Endothelial cell of umbilical vein (primary cell): ENCODE results near the gene CARD11. TPM values are rescaled to one million over a fixed set of nuclear protein-coding genes. Genes with fewer than 3 reads are reported as not detected.

Experiments
- BruUV-seq: library from RNA; stranded (reverse); fragments of 400-500 nt; replicated peaks from 2 replicates; lab custom pipeline; 2021; lab: Mats Ljungman, UMichigan
- CTCF ChIA-PET: fragments of 300-600, 350-600 bp; sonication (Branson Sonifier 250); formaldehyde crosslinking; loops from one replicate; lab custom pipeline; 2021; ENCODE audit warnings: antibody characterized with exemption, inconsistent platforms; lab: Charles Lee
- POLR2A ChIA-PET: fragments of 300-600, 350-600 bp; sonication (Branson Sonifier 250); formaldehyde crosslinking; loops from one replicate; lab custom pipeline; 2021; ENCODE audit warnings: antibody characterized with exemption, inconsistent platforms; lab: Charles Lee
- DNase-seq: peaks from one replicate; pipeline ENCODE4 v3.0.0-alpha.2; 2011; ENCODE audit warnings: low read depth, low spot score
- FAIRE-seq: peaks from 2 replicates; lab custom pipeline; 2011; peaks lifted over from hg19 to GRCh38; lab: Jason Lieb, UNC
- H2AFZ ChIP-seq: 2 replicates; pipeline ENCODE4 v1.6.0; 2012; ENCODE audit warnings: low read depth, low read length, control low read depth, inconsistent platforms
- H3K27ac ChIP-seq: 2 replicates; pipeline ENCODE4 v1.5.1; 2011; ENCODE audit warnings: low read depth, mild to moderate bottlenecking, control low read depth, low read length, moderate library complexity; ENCODE audit not compliant: insufficient read depth
- H3K27me3 ChIP-seq, 2 experiments: 2 replicates each; pipeline versions ENCODE4 v1.6.0 to v1.6.1; 2011; ENCODE audit warnings: low read length in 2 of 2, mixed read lengths in 1 of 2; ENCODE audit not compliant: control insufficient read depth in 2 of 2, insufficient read depth in 2 of 2
- H3K36me3 ChIP-seq, 2 experiments: 2 replicates in 1 of 2; 3 replicates in 1 of 2; pipeline ENCODE4 v1.5.1; 2011; ENCODE audit warnings: low read length in 2 of 2, mild to moderate bottlenecking in 1 of 2, moderate library complexity in 1 of 2; ENCODE audit not compliant: control insufficient read depth in 2 of 2, insufficient read depth in 2 of 2; ENCODE audit errors: extremely low read depth in 1 of 2
- H3K4me1 ChIP-seq: 3 replicates; pipeline ENCODE4 v1.5.1; 2011; ENCODE audit warnings: mild to moderate bottlenecking, low read length; ENCODE audit not compliant: control insufficient read depth, insufficient read depth; ENCODE audit errors: extremely low read depth
- H3K4me2 ChIP-seq: 2 replicates; pipeline ENCODE4 v1.6.1; 2011; ENCODE audit warnings: low read length, control low read depth, mixed read lengths; ENCODE audit not compliant: insufficient read depth
- H3K4me3 ChIP-seq, 3 experiments: fragments of 200-600 bp in 1 of 3; sonication (generic), shearing (Covaris generic) in 1 of 3; replicated peaks in 1 of 3; 2 replicates each; pipeline ENCODE4 v1.5.1; 2011 to 2016; ENCODE audit warnings: control low read depth in 3 of 3, low read length in 3 of 3, mild to moderate bottlenecking in 2 of 3, inconsistent platforms in 1 of 3, low read depth in 1 of 3, moderate library complexity in 1 of 3; ENCODE audit not compliant: insufficient read depth in 1 of 3
- H3K79me2 ChIP-seq: 2 replicates; pipeline ENCODE4 v1.6.0; 2012; ENCODE audit warnings: low read length, inconsistent platforms; ENCODE audit not compliant: control insufficient read depth, insufficient read depth
- H3K9ac ChIP-seq: replicated peaks from 2 replicates; pipeline ENCODE3; 2011; ENCODE audit warnings: low read length, control low read depth; ENCODE audit not compliant: insufficient read depth; ENCODE audit errors: extremely low read depth
- H3K9me1 ChIP-seq: replicated peaks from 3 replicates; pipeline ENCODE4 v1.6.0; 2011; ENCODE audit warnings: mild to moderate bottlenecking, low read length; ENCODE audit not compliant: control insufficient read depth, insufficient read depth; ENCODE audit errors: extremely low read depth
- H3K9me3 ChIP-seq: replicated peaks from 2 replicates; pipeline ENCODE4 v1.5.1; 2012; ENCODE audit warnings: low read length, inconsistent platforms; ENCODE audit not compliant: control insufficient read depth, insufficient read depth
- H4K20me1 ChIP-seq: replicated peaks from 2 replicates; pipeline ENCODE3; 2011; ENCODE audit warnings: mild to moderate bottlenecking, low read length; ENCODE audit not compliant: control insufficient read depth, insufficient read depth; ENCODE audit errors: extremely low read depth
- CTCF ChIP-seq, 2 donors: IDR thresholded peaks; 1 replicate in 1 of 2; 2 replicates in 1 of 2; pipeline ENCODE4 v1.5.1; 2011; ENCODE audit warnings: low read length in 2 of 2, mild to moderate bottlenecking in 2 of 2, moderate library complexity in 2 of 2, control low read depth in 1 of 2, inconsistent platforms in 1 of 2, low read depth in 1 of 2; ENCODE audit not compliant: insufficient read depth in 1 of 2; ENCODE audit errors: extremely low read depth in 1 of 2
- EZH2 ChIP-seq: IDR thresholded peaks from 2 replicates; pipeline ENCODE4 v1.6.1; 2012; ENCODE audit warnings: borderline replicate concordance, low read depth, mild to moderate bottlenecking, moderate library complexity, low read length, inconsistent platforms; ENCODE audit not compliant: severe bottlenecking
- FOS ChIP-seq: IDR thresholded peaks from 2 replicates; pipeline ENCODE4 v1.6.1; 2011; ENCODE audit warnings: mild to moderate bottlenecking, low read length, moderate library complexity, borderline replicate concordance; ENCODE audit not compliant: insufficient read depth
- GATA2 ChIP-seq: IDR thresholded peaks from 2 replicates; pipeline ENCODE4 v1.7.0; 2011; ENCODE audit warnings: low read depth, mild to moderate bottlenecking, moderate library complexity, mixed read lengths, low read length; ENCODE audit not compliant: insufficient read length, insufficient read depth
- JUN ChIP-seq: IDR thresholded peaks from 2 replicates; pipeline ENCODE4 v1.6.1; 2011; ENCODE audit warnings: borderline replicate concordance, low read depth; ENCODE audit not compliant: insufficient read length, insufficient read depth
- MAX ChIP-seq: IDR thresholded peaks from 2 replicates; pipeline ENCODE4 v1.6.1; 2011; ENCODE audit not compliant: insufficient read depth, insufficient read length
- MYC ChIP-seq: IDR thresholded peaks from one replicate; pipeline ENCODE4 v1.6.1; 2011; ENCODE audit warnings: mild to moderate bottlenecking, low read depth, low read length
- POLR2A ChIP-seq: IDR thresholded peaks from 2 replicates; pipeline ENCODE4 v1.6.1; 2012; ENCODE audit warnings: low read depth, mild to moderate bottlenecking, control low read depth, low read length
- POLR2AphosphoS5 ChIP-seq: IDR thresholded peaks from 2 replicates; pipeline ENCODE4 v1.6.1; 2012; ENCODE audit warnings: low read depth, mild to moderate bottlenecking, control low read depth, low read length, moderate library complexity; ENCODE audit not compliant: insufficient read depth
- dilution Hi-C: fragments of 300-500 bp; cut with MboI; formaldehyde crosslinking; loops from one replicate; pipeline ENCODE4 v1.15.0; 2019; ENCODE audit warnings: low sequenced_read_pairs; ENCODE audit not compliant: extremely low pct_ligation_motif_present
- intact Hi-C: fragments of 100-400 bp; cut with micrococcal nuclease; formaldehyde crosslinking; loops from one replicate; pipeline ENCODE4 v1.10.0; 2022
- polyA plus RNA-seq, 4 experiments: library from polyadenylated mRNA; depleted of rRNA in 3 of 4; stranded (reverse) in 3 of 4; unstranded in 1 of 4; fragments of >200 nt; gene quantifications; 2 replicates each; pipeline versions ENCODE4 v1.2.1 to v1.2.3, GENCODE V29; 2011 to 2012; ENCODE audit warnings: missing spikeins in 1 of 4
- total RNA-seq: library from RNA; stranded (reverse); gene quantifications from 2 replicates; pipeline ENCODE4 v1.2.3, GENCODE V29; 2021

Gene CARD11
- total and polyA plus RNA-seq, 2 donors (not counting 3 experiments of a cell fraction or from before 2014, with no cell fraction given) = 20.4 to 41.8 TPM

- Histone ChIP-seq H3K9ac (no peak overlapping the region), H3K4me2 (no peak overlapping the region), H3K27me3 (peaks cover 1 to 2% of the 10 kb centered on the region in 2 experiments), H4K20me1 (no peaks in the 10 kb centered on the region), H3K27ac (no peak overlapping the region), H3K4me3 (no peak overlapping the region), H3K4me1 (no peaks in the 10 kb centered on the region), H3K9me3 (no peaks in the 10 kb centered on the region), H3K36me3 (no peaks in the 10 kb centered on the region), H3K9me1 (no peaks in the 10 kb centered on the region), H2AFZ (no peak overlapping the region), H3K79me2 (no peaks in the 10 kb centered on the region)
- intact Hi-C loops (no loop called here), dilution Hi-C loops (no loop called here)
- BruUV-seq = no TSS peak
- peak; percentile 3 for DNase-seq
- POLR2A ChIA-PET = no interaction called here
- peak; percentile 47 to 50 for TF ChIP-seq CTCF (IDR thresholded peaks at IDR 0.05; ENCODE audit: extremely low read depth in 1 of 2, insufficient read depth in 1 of 2, low read depth in 1 of 2, low read length in 2 of 2)
- no peak for TF ChIP-seq POLR2A
- CTCF ChIA-PET = interaction anchor here (1.6 to 2.0 kb wide), 3 partner anchors 9 to 111 kb away, joined by 3 to 6 read pairs (median 4); no protein-coding TSS in a partner anchor
- no peak for FAIRE-seq
These were observed 45.8 kb upstream of the CARD11 start for GRCh38 chr7:3089493-3089892.

- Histone ChIP-seq H4K20me1 (no peaks in the 10 kb centered on the region), H3K4me2 (no peak overlapping the region), H2AFZ (no peak overlapping the region), H3K9ac (no peak overlapping the region), H3K9me1 (no peaks in the 10 kb centered on the region), H3K9me3 (no peaks in the 10 kb centered on the region), H3K27ac (no peak overlapping the region), H3K36me3 (no peaks in the 10 kb centered on the region), H3K4me3 (no peak overlapping the region), H3K4me1 (no peaks in the 10 kb centered on the region), H3K27me3 (peaks cover 1 to 2% of the 10 kb centered on the region in 2 experiments), H3K79me2 (no peaks in the 10 kb centered on the region)
- dilution Hi-C loops (no loop called here), intact Hi-C loops (no loop called here)
- BruUV-seq = no TSS peak
- no peak for DNase-seq
- FAIRE-seq = no peak
- CTCF ChIA-PET = interaction anchor here (1.0 kb wide), 1 partner anchor 21 kb away, joined by 3 read pairs; no protein-coding TSS in a partner anchor
- POLR2A ChIA-PET = no interaction called here
- TF ChIP-seq POLR2AphosphoS5 (no peak), CTCF (IDR thresholded peaks at IDR 0.05; ENCODE audit: extremely low read depth in 1 of 2, insufficient read depth in 1 of 2, low read depth in 1 of 2, low read length in 2 of 2) (no peak), JUN (no peak), GATA2 (no peak), MAX (no peak), EZH2 (no peak), FOS (no peak), POLR2A (no peak), MYC (no peak)
These were observed 43.6 kb upstream of the CARD11 start for GRCh38 chr7:3087243-3087755.
